GM23248 (cell line): ENCODE data around the gene LIN7B. TPM values are rescaled to one million over a fixed set of nuclear protein-coding genes. Genes with fewer than 3 reads are reported as not detected.

Source experiments
- DNase-seq: peaks from one replicate; pipeline ENCODE4 v3.0.0-alpha.2; 2015
- H2AFZ ChIP-seq: fragments of 200-600 bp; sonication (generic); 2 replicates; pipeline ENCODE4 v1.6.1; 2016; ENCODE audit warnings: antibody characterized with exemption
- H3F3A ChIP-seq: fragments of 200-600 bp; sonication (generic); 2 replicates; pipeline ENCODE4 v1.6.1; 2016; ENCODE audit warnings: mild to moderate bottlenecking, antibody characterized with exemption, mixed run types; ENCODE audit not compliant: insufficient read depth
- H3K27ac ChIP-seq: fragments of 200-600 bp; sonication (generic); 2 replicates; pipeline ENCODE4 v1.5.1; 2016; ENCODE audit warnings: mild to moderate bottlenecking
- H3K27me3 ChIP-seq: fragments of 200-600 bp; sonication (generic); replicated peaks from 2 replicates; pipeline ENCODE4 v1.6.1; 2016; ENCODE audit warnings: mild to moderate bottlenecking; ENCODE audit not compliant: insufficient read depth
- H3K36me3 ChIP-seq: fragments of 200-600 bp; sonication (generic); 2 replicates; pipeline ENCODE4 v1.6.1; 2016; ENCODE audit warnings: low read depth, mild to moderate bottlenecking
- H3K4me1 ChIP-seq: fragments of 200-600 bp; sonication (generic); 2 replicates; pipeline ENCODE4 v1.6.1; 2016; ENCODE audit warnings: mild to moderate bottlenecking; ENCODE audit not compliant: insufficient read depth
- H3K4me2 ChIP-seq: fragments of 200-600 bp; sonication (generic); one replicate; pipeline ENCODE4 v1.6.1; 2016; ENCODE audit warnings: mild to moderate bottlenecking; ENCODE audit not compliant: unreplicated experiment
- H3K4me3 ChIP-seq: fragments of 200-600 bp; sonication (generic); 2 replicates; pipeline ENCODE4 v1.5.1; 2016; ENCODE audit warnings: mild to moderate bottlenecking
- H3K79me2 ChIP-seq: fragments of 200-600 bp; sonication (generic); 2 replicates; pipeline ENCODE4 v1.6.1; 2016; ENCODE audit warnings: mild to moderate bottlenecking; ENCODE audit not compliant: insufficient read depth
- H3K9ac ChIP-seq: fragments of 200-600 bp; sonication (generic); 2 replicates; pipeline ENCODE4 v1.6.1; 2016; ENCODE audit warnings: mild to moderate bottlenecking
- H3K9me2 ChIP-seq: fragments of 200-600 bp; sonication (generic); 2 replicates; pipeline ENCODE4 v1.6.1; 2016; ENCODE audit warnings: mixed run types, mild to moderate bottlenecking, moderate library complexity; ENCODE audit not compliant: insufficient read depth
- H3K9me3 ChIP-seq: fragments of 200-600 bp; sonication (generic); one replicate; pipeline ENCODE4 v1.6.1; 2017; ENCODE audit warnings: low read depth
- H4K20me1 ChIP-seq: fragments of 200-600 bp; sonication (generic); 2 replicates; pipeline ENCODE4 v1.6.0; 2016; ENCODE audit not compliant: insufficient read depth
- EZH2 ChIP-seq: fragments of 200-600 bp; sonication (generic); IDR thresholded peaks from 2 replicates; pipeline ENCODE4 v1.6.1; 2018; ENCODE audit warnings: antibody characterized with exemption, mild to moderate bottlenecking; ENCODE audit not compliant: insufficient read depth, poor library complexity, severe bottlenecking
- EZH2phosphoT487 ChIP-seq: fragments of 200-600 bp; sonication (generic); IDR thresholded peaks from 2 replicates; pipeline ENCODE4 v1.6.1; 2018; ENCODE audit warnings: antibody characterized with exemption, moderate library complexity, mild to moderate bottlenecking, low read depth; ENCODE audit not compliant: insufficient read depth
- WGBS, 2 experiments: methylation state at CpG; one replicate each; pipeline ENCODE4 v1.1.6; 2015 to 2017; ENCODE audit warnings: low lambda C conversion rate in 2 of 2, low coverage in 1 of 2; ENCODE audit errors: missing lambda C conversion rate in 2 of 2; 5-methylcytosine and 5-hydroxymethylcytosine counted together
- in situ Hi-C: fragments of 300-500 bp; cut with MboI; formaldehyde crosslinking; loops from 2 replicates; pipeline ENCODE4 v1.15.0; 2020
- polyA plus RNA-seq: library from polyadenylated mRNA; unstranded; fragments of >200 nt; fragmentation: Nextera tagmentation; extraction: Ambion mirVana; gene quantifications from 2 replicates; pipeline ENCODE4 v1.2.1, GENCODE V29; 2016
- total RNA-seq: library from RNA; depleted of rRNA; stranded (reverse); fragments of >200 nt; shearing (Covaris generic); gene quantifications from 2 replicates; pipeline ENCODE4 v1.2.3, GENCODE V29; 2014

LIN7B gene
- total and polyA plus RNA-seq, 2 experiments from 2014 or later, result 10.7 to 11.9 TPM

DNA sequence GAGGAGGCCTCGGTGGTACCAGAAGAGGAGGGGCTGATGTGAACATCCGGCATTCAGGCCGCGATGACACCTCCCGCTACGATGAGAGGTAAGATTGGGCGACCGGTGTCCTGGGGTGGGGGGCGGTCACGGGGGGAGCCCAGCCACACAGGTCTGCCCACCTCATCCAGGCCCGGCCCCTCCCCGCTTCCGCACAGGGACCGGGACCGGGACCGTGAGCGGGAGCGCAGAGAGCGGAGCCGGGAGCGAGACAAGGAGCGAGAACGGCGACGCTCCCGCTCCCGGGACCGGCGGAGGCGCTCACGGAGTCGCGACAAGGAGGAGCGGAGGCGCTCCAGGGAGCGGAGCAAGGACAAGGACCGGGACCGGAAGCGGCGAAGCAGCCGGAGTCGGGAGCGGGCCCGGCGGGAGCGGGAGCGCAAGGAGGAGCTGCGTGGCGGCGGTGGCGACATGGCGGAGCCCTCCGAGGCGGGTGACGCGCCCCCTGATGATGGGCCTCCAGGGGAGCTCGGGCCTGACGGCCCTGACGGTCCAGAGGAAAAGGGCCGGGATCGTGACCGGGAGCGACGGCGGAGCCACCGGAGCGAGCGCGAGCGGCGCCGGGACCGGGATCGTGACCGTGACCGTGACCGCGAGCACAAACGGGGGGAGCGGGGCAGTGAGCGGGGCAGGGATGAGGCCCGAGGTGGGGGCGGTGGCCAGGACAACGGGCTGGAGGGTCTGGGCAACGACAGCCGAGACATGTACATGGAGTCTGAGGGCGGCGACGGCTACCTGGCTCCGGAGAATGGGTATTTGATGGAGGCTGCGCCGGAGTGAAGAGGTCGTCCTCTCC is 6.3 kb upstream of the LIN7B start:
- Histone ChIP-seq H3K36me3 (peaks cover 28% of the 10 kb centered on the region; the same call in 1 of the 2 replicates), H3K9ac (no peak overlapping the region), H3K79me2 (peaks cover 5% of the 10 kb centered on the region; the same call in 1 of the 2 replicates), H3K9me2 (no peaks in the 10 kb centered on the region), H3K27me3 (no peaks in the 10 kb centered on the region), H3K27ac (no peak overlapping the region), H3K9me3 (no peaks in the 10 kb centered on the region), H2AFZ (no peak overlapping the region), H3K4me3 (no peak overlapping the region), H3K4me2 (no peak overlapping the region), H4K20me1 (no peaks in the 10 kb centered on the region; the same call in 1 of the 2 replicates), H3F3A (peaks cover 47% of the 10 kb centered on the region), H3K4me1 (peaks cover 13% of the 10 kb centered on the region)
- no peak for TF ChIP-seq EZH2
- TF ChIP-seq EZH2phosphoT487, result no peak
- whole genome bisulfite sequencing, 2 experiments, result 93 to 95% methylated on average over 20 to 93 of the region's 93 CpGs
- in situ Hi-C loops, result no loop called here
- no peak for DNase-seq

DNA sequence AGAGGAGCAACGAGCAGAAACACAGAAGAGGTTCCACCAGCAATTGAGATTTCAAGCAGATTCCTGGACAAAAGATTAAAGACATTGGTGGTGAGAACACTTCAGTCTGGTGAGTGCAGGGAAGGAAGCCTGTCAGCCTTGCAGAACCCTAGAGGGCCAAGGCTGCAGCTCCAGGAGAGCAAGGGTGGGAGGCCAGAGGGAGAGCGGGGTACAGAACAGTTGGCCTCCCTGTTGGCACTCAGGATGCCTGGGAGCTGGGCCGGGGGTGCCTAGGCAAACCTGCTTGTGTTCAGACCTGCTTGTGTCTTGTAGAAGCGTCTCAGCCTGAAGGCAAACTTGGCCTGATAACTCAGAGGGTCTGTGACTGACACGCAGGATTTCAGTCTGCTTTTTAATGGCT is 5.1 kb upstream of the LIN7B start:
- no peaks in the 10 kb centered on the region for H3K27me3 ChIP-seq
- no peak for DNase-seq
- TF ChIP-seq EZH2phosphoT487, result no peak
- TF ChIP-seq EZH2, result no peak
- no peaks in the 10 kb centered on the region; the same call in 1 of the 2 replicates for H4K20me1 ChIP-seq
- H3F3A ChIP-seq, result peaks cover 47% of the 10 kb centered on the region
- no peak overlapping the region for H3K4me2 ChIP-seq
- peaks cover 13% of the 10 kb centered on the region for H3K4me1 ChIP-seq
- H2AFZ ChIP-seq, result no peak overlapping the region
- no peaks in the 10 kb centered on the region for H3K9me3 ChIP-seq
- H3K4me3 ChIP-seq, result no peak overlapping the region
- H3K9me2 ChIP-seq, result no peaks in the 10 kb centered on the region
- H3K9ac ChIP-seq, result no peak overlapping the region
- H3K27ac ChIP-seq, result no peak overlapping the region
- peaks cover 26% of the 10 kb centered on the region; the same call in 1 of the 2 replicates for H3K36me3 ChIP-seq
- in situ Hi-C loops, result no loop called here
- 78 to 79% methylated on average over 5 of the region's 5 CpGs for WGBS, 2 experiments
- peaks cover 5% of the 10 kb centered on the region; the same call in 1 of the 2 replicates for H3K79me2 ChIP-seq

- Histone ChIP-seq H3F3A (peaks cover 47% of the 10 kb centered on the region), H3K4me2 (no peak overlapping the region), H3K4me3 (no peak overlapping the region), H3K4me1 (peaks cover 13% of the 10 kb centered on the region), H4K20me1 (no peaks in the 10 kb centered on the region; the same call in 1 of the 2 replicates), H3K27ac (peak overlapping the region; percentile 55), H3K9me3 (no peaks in the 10 kb centered on the region), H3K9me2 (no peaks in the 10 kb centered on the region), H3K79me2 (peaks cover 5% of the 10 kb centered on the region; the same call in 1 of the 2 replicates), H2AFZ (no peak overlapping the region), H3K9ac (0 out of 2 replicates have a peak overlapping the region, but pooled peaks have one; percentile 41), H3K27me3 (no peaks in the 10 kb centered on the region), H3K36me3 (peaks cover 24% of the 10 kb centered on the region; the same call in 1 of the 2 replicates)
- WGBS, 2 experiments, result 95 to 96% methylated on average over 8 of the region's 8 CpGs
- no peak for TF ChIP-seq EZH2
- no peak for TF ChIP-seq EZH2phosphoT487
- DNase-seq, result no peak
- in situ Hi-C loops, result no loop called here
These were observed 4.5 kb upstream of the LIN7B start for GRCh38 chr19:49109569-49110233.

DNA sequence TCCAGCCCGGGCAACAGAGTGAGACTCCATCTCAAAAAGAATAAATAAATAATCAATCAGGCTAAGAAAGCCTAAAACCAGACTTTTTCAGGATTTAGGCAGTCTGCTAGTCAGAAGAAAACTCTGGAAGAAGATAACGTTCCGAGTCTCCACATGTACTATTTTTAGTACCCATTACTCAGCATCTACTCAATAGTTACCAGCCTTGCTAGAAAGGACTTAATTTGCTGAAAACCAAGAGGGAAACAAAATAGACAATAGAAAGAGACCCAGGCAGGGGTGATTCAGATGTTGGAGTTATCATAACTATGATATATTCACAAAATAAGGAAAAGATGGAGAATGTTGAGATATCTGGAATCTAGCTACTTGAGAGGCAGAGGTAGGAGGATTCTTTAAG is 3.6 kb upstream of the LIN7B start:
- peak; percentile 79 for DNase-seq
- no peaks in the 10 kb centered on the region for H3K79me2 ChIP-seq
- peaks cover 13% of the 10 kb centered on the region for H3K4me1 ChIP-seq
- H3K4me3 ChIP-seq, result no peak overlapping the region
- H3F3A ChIP-seq, result peaks cover 46% of the 10 kb centered on the region
- H3K27me3 ChIP-seq, result no peaks in the 10 kb centered on the region
- no peaks in the 10 kb centered on the region for H3K9me2 ChIP-seq
- no peaks in the 10 kb centered on the region; the same call in 1 of the 2 replicates for H4K20me1 ChIP-seq
- H3K9ac ChIP-seq, result peak overlapping the region; percentile 41; the same call in 1 of the 2 replicates
- in situ Hi-C loops, result no loop called here
- H3K9me3 ChIP-seq, result no peaks in the 10 kb centered on the region
- H3K27ac ChIP-seq, result peak overlapping the region; percentile 55
- no peak overlapping the region for H2AFZ ChIP-seq
- H3K36me3 ChIP-seq, result peaks cover 18% of the 10 kb centered on the region; the same call in 1 of the 2 replicates
- 0 to 2% methylated on average over 3 of the region's 3 CpGs for WGBS, 2 experiments
- TF ChIP-seq EZH2phosphoT487, result no peak
- TF ChIP-seq EZH2, result no peak
- no peak overlapping the region for H3K4me2 ChIP-seq
